GM23338 (cell line): ENCODE measurements around the gene ATP9B. TPM values are rescaled to one million over a fixed set of nuclear protein-coding genes. Genes with fewer than 3 reads are reported as not detected.

ENCODE experiments used
- ATAC-seq: fragments of 200-7000 bp; cut with Tn5 transposase; 3 replicates; pipeline ENCODE4 v1.9.1; 2020
- DNase-seq: peaks from one replicate; pipeline ENCODE4 v3.0.0-alpha.2; 2015; ENCODE audit warnings: low spot score
- H2AFZ ChIP-seq: fragments of 200-600 bp; sonication (generic); 2 replicates; pipeline ENCODE4 v1.8.0; 2016; ENCODE audit warnings: antibody characterized with exemption, mild to moderate bottlenecking, moderate library complexity
- H3F3A ChIP-seq: fragments of 200-600 bp; sonication (generic); replicated peaks from 2 replicates; pipeline ENCODE4 v1.8.0; 2017; ENCODE audit warnings: antibody characterized with exemption, mixed run types, low read depth
- H3K27ac ChIP-seq: fragments of 200-600 bp; sonication (generic); 2 replicates; pipeline ENCODE4 v1.6.1; 2016; ENCODE audit warnings: low read depth
- H3K27me3 ChIP-seq: fragments of 200-600 bp; sonication (generic); 2 replicates; pipeline ENCODE4 v1.8.0; 2016; ENCODE audit warnings: mild to moderate bottlenecking, mixed run types, moderate library complexity; ENCODE audit not compliant: insufficient read depth
- H3K36me3 ChIP-seq: fragments of 200-600 bp; sonication (generic); 2 replicates; pipeline ENCODE4 v1.8.0; 2016; ENCODE audit warnings: mild to moderate bottlenecking; ENCODE audit not compliant: insufficient read depth
- H3K4me1 ChIP-seq: fragments of 200-600 bp; sonication (generic); 2 replicates; pipeline ENCODE4 v1.8.0; 2016; ENCODE audit warnings: mild to moderate bottlenecking, moderate library complexity; ENCODE audit not compliant: insufficient read depth
- H3K4me2 ChIP-seq: fragments of 200-600 bp; sonication (generic); 2 replicates; pipeline ENCODE4 v1.7.1; 2017; ENCODE audit warnings: mixed run types
- H3K4me3 ChIP-seq: fragments of 200-600 bp; sonication (generic); 2 replicates; pipeline ENCODE4 v1.6.1; 2016; ENCODE audit warnings: mixed run types
- H3K79me2 ChIP-seq: fragments of 200-600 bp; sonication (generic); replicated peaks from 2 replicates; pipeline ENCODE4 v1.8.0; 2017; ENCODE audit warnings: mild to moderate bottlenecking; ENCODE audit not compliant: insufficient read depth
- H3K9me2 ChIP-seq: fragments of 200-600 bp; sonication (generic); 2 replicates; pipeline ENCODE4 v1.8.0; 2017; ENCODE audit not compliant: insufficient read depth
- H4K20me1 ChIP-seq: fragments of 200-600 bp; sonication (generic); replicated peaks from 2 replicates; pipeline ENCODE4 v1.8.0; 2017; ENCODE audit warnings: mild to moderate bottlenecking; ENCODE audit not compliant: insufficient read depth
- H3K27ac Mint-ChIP-seq: 2 replicates; pipeline ENCODE4 v1.8.0; 2020; ENCODE audit warnings: inconsistent platforms, mild to moderate bottlenecking, moderate library complexity, mixed read lengths
- H3K27me3 Mint-ChIP-seq: 3 replicates; pipeline ENCODE4 v1.8.0; 2022; ENCODE audit warnings: low read depth, mild to moderate bottlenecking, moderate library complexity, mixed read lengths, inconsistent platforms; ENCODE audit not compliant: insufficient read depth, poor library complexity
- H3K36me3 Mint-ChIP-seq: 3 replicates; pipeline ENCODE4 v1.8.0; 2021; ENCODE audit warnings: low read depth, mild to moderate bottlenecking, inconsistent platforms, moderate library complexity, mixed read lengths
- H3K4me1 Mint-ChIP-seq: 3 replicates; pipeline ENCODE4 v1.8.0; 2020; ENCODE audit warnings: mild to moderate bottlenecking, inconsistent platforms, mixed read lengths
- H3K4me3 Mint-ChIP-seq: 3 replicates; pipeline ENCODE4 v1.8.0; 2021; ENCODE audit warnings: moderate library complexity, mild to moderate bottlenecking, inconsistent platforms, mixed read lengths
- H3K9me3 Mint-ChIP-seq: 3 replicates; pipeline ENCODE4 v1.8.0; 2020; ENCODE audit warnings: moderate library complexity, mild to moderate bottlenecking, inconsistent platforms, mixed read lengths
- CREB1 ChIP-seq: fragments of 250-450 bp; sonication (Bioruptor Pico); IDR thresholded peaks from 2 replicates; pipeline ENCODE4 v1.5.0; 2020; ENCODE audit warnings: low read depth, mild to moderate bottlenecking, moderate library complexity
- JUNB ChIP-seq: IDR thresholded peaks from one replicate; pipeline ENCODE4 v1.6.1; 2016; ENCODE audit warnings: antibody characterized with exemption; ENCODE audit not compliant: unreplicated experiment
- NANOG ChIP-seq: IDR thresholded peaks from 2 replicates; pipeline ENCODE4 v1.6.1; 2016; ENCODE audit warnings: antibody characterized with exemption, borderline replicate concordance
- POLR2AphosphoS5 ChIP-seq: IDR thresholded peaks from 2 replicates; pipeline ENCODE4 v1.6.1; 2016; ENCODE audit warnings: antibody characterized with exemption, low read depth
- REST ChIP-seq: IDR thresholded peaks from one replicate; pipeline ENCODE4 v1.6.1; 2018; ENCODE audit warnings: antibody characterized with exemption; ENCODE audit not compliant: unreplicated experiment
- ZNF114 ChIP-seq: fragments of 250-450 bp; sonication (Bioruptor Pico); IDR thresholded peaks from 2 replicates; pipeline ENCODE4 v1.5.0; 2020; ENCODE audit warnings: mild to moderate bottlenecking, moderate library complexity
- ZNF331 ChIP-seq: fragments of 250-450 bp; sonication (Bioruptor Pico); IDR thresholded peaks from 2 replicates; pipeline ENCODE4 v1.5.0; 2020; ENCODE audit warnings: low read depth, mild to moderate bottlenecking, moderate library complexity
- polyA plus RNA-seq: library from polyadenylated mRNA; unstranded; fragments of >200 nt; fragmentation: Nextera tagmentation; extraction: Ambion mirVana; gene quantifications from 2 replicates; pipeline ENCODE4 v1.2.1, GENCODE V29; 2016
- total RNA-seq: library from RNA; depleted of rRNA; stranded (reverse); fragments of >200 nt; shearing (Covaris generic); gene quantifications from 2 replicates; pipeline ENCODE4 v1.2.3, GENCODE V29; 2014
- TF ChIP-seq, protein P1 (sequence below): fragments of 250-450 bp; sonication (Bioruptor Pico); IDR thresholded peaks from 2 replicates; pipeline ENCODE4 v1.5.0; 2020; ENCODE audit warnings: mild to moderate bottlenecking, moderate library complexity
- TF ChIP-seq, protein P2 (sequence below): IDR thresholded peaks from 2 replicates; pipeline ENCODE4 v1.6.1; 2016; ENCODE audit warnings: antibody characterized with exemption

ATP9B gene
- total and polyA plus RNA-seq, 2 experiments from 2014 or later = 14.2 to 25.6 TPM

- no peak for TF ChIP-seq CREB1 (CRISPR knock-in tag)
- TF ChIP-seq, protein P1, sequence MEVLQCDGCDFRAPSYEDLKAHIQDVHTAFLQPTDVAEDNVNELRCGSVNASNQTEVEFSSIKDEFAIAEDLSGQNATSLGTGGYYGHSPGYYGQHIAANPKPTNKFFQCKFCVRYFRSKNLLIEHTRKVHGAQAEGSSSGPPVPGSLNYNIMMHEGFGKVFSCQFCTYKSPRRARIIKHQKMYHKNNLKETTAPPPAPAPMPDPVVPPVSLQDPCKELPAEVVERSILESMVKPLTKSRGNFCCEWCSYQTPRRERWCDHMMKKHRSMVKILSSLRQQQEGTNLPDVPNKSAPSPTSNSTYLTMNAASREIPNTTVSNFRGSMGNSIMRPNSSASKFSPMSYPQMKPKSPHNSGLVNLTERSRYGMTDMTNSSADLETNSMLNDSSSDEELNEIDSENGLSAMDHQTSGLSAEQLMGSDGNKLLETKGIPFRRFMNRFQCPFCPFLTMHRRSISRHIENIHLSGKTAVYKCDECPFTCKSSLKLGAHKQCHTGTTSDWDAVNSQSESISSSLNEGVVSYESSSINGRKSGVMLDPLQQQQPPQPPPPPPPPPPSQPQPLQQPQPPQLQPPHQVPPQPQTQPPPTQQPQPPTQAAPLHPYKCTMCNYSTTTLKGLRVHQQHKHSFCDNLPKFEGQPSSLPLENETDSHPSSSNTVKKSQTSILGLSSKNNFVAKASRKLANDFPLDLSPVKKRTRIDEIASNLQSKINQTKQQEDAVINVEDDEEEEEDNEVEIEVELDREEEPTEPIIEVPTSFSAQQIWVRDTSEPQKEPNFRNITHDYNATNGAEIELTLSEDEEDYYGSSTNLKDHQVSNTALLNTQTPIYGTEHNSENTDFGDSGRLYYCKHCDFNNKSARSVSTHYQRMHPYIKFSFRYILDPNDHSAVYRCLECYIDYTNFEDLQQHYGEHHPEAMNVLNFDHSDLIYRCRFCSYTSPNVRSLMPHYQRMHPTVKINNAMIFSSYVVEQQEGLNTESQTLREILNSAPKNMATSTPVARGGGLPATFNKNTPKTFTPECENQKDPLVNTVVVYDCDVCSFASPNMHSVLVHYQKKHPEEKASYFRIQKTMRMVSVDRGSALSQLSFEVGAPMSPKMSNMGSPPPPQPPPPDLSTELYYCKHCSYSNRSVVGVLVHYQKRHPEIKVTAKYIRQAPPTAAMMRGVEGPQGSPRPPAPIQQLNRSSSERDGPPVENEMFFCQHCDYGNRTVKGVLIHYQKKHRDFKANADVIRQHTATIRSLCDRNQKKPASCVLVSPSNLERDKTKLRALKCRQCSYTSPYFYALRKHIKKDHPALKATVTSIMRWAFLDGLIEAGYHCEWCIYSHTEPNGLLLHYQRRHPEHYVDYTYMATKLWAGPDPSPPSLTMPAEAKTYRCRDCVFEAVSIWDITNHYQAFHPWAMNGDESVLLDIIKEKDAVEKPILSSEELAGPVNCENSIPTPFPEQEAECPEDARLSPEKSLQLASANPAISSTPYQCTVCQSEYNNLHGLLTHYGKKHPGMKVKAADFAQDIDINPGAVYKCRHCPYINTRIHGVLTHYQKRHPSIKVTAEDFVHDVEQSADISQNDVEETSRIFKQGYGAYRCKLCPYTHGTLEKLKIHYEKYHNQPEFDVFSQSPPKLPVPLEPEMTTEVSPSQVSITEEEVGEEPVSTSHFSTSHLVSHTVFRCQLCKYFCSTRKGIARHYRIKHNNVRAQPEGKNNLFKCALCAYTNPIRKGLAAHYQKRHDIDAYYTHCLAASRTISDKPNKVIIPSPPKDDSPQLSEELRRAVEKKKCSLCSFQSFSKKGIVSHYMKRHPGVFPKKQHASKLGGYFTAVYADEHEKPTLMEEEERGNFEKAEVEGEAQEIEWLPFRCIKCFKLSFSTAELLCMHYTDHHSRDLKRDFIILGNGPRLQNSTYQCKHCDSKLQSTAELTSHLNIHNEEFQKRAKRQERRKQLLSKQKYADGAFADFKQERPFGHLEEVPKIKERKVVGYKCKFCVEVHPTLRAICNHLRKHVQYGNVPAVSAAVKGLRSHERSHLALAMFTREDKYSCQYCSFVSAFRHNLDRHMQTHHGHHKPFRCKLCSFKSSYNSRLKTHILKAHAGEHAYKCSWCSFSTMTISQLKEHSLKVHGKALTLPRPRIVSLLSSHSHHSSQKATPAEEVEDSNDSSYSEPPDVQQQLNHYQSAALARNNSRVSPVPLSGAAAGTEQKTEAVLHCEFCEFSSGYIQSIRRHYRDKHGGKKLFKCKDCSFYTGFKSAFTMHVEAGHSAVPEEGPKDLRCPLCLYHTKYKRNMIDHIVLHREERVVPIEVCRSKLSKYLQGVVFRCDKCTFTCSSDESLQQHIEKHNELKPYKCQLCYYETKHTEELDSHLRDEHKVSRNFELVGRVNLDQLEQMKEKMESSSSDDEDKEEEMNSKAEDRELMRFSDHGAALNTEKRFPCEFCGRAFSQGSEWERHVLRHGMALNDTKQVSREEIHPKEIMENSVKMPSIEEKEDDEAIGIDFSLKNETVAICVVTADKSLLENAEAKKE = no peak
- no peak for TF ChIP-seq JUNB
- no peak for TF ChIP-seq NANOG
- TF ChIP-seq ZNF114 (CRISPR knock-in tag) = no peak
- TF ChIP-seq POLR2AphosphoS5 = no peak
Observed at GRCh38 chr18:79402209-79402576, 333.0 kb downstream of the ATP9B start (continued).

GRCh38 chr18:79402977-79403722 is 334.0 kb downstream of the ATP9B start:
- Histone ChIP-seq H3K79me2 (no peaks in the 10 kb centered on the region), H3K4me3 (no peak overlapping the region), H2AFZ (no peak overlapping the region), H3K27ac (no peak overlapping the region), H3K9me2 (no peaks in the 10 kb centered on the region), H3K27me3 (peaks cover 18% of the 10 kb centered on the region), H3K4me1 (peaks cover 11% of the 10 kb centered on the region), H3F3A (0 out of 2 replicates have a peak, but pooled peaks cover 8% of the 10 kb centered on the region), H4K20me1 (no peaks in the 10 kb centered on the region), H3K4me2 (no peak overlapping the region), H3K36me3 (no peaks in the 10 kb centered on the region)
- Mint-ChIP-seq H3K27me3 (peaks cover 27% of the 10 kb centered on the region), H3K27ac (no peak overlapping the region), H3K4me3 (no peak overlapping the region), H3K9me3 (peaks cover 3% of the 10 kb centered on the region; the same call in 1 of the 3 replicates), H3K36me3 (no peaks in the 10 kb centered on the region), H3K4me1 (peaks cover 30% of the 10 kb centered on the region)
- ATAC-seq (no peak), DNase-seq (no peak)
- TF ChIP-seq ZNF331 (CRISPR knock-in tag) = no peak
- TF ChIP-seq REST = no peak
- TF ChIP-seq, protein P2, sequence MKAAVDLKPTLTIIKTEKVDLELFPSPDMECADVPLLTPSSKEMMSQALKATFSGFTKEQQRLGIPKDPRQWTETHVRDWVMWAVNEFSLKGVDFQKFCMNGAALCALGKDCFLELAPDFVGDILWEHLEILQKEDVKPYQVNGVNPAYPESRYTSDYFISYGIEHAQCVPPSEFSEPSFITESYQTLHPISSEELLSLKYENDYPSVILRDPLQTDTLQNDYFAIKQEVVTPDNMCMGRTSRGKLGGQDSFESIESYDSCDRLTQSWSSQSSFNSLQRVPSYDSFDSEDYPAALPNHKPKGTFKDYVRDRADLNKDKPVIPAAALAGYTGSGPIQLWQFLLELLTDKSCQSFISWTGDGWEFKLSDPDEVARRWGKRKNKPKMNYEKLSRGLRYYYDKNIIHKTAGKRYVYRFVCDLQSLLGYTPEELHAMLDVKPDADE = no peak
